GM18867 (cell line): Measurements from ENCODE around the gene AXDND1.

Experiments
- ATAC-seq: cut with Tn5 transposase; IDR thresholded peaks from one replicate; pipeline ENCODE4 v1.9.1; 2021; ENCODE audit warnings: mild to moderate bottlenecking, moderate library complexity; ENCODE audit not compliant: unreplicated experiment

AXDND1 gene

DNA sequence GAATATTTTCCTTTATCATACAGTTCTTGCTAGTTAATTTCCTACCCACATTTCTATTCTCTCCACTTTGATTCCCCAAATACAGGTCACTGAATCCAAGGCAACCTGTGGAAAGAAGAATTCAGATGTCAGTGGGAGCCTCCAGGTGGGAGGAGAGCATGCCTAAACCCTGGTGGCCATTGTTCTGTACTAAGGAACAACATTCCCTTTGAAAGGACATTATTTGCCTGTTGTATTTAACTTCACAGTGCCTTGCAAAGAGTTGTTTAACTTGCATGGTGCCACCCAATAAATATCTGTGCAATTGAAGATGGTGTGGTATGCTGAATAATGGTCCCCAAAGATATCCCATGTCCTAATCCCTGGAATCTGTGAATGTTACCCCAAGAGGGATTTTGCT is 188.7 kb downstream of the AXDND1 start:
- no peak for ATAC-seq

DNA sequence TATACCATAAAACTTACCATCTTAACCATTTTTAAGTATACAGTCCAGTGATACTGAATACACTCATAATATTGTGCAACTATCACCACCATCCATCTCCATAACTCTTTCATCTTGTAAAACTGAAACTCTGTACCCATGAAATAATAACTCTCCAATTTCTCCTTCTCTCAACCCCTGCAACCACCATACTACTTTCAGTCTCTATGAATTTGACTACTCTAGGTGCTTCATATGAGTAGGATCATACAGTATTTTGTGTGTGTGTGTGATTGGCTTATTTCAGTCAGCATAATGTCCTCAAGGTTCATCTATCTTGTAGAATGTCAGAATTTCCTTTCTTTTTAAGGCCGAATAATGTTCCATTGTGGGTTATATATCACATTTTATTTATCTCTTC is 192.3 kb downstream of the AXDND1 start:
- ATAC-seq: no peak

DNA sequence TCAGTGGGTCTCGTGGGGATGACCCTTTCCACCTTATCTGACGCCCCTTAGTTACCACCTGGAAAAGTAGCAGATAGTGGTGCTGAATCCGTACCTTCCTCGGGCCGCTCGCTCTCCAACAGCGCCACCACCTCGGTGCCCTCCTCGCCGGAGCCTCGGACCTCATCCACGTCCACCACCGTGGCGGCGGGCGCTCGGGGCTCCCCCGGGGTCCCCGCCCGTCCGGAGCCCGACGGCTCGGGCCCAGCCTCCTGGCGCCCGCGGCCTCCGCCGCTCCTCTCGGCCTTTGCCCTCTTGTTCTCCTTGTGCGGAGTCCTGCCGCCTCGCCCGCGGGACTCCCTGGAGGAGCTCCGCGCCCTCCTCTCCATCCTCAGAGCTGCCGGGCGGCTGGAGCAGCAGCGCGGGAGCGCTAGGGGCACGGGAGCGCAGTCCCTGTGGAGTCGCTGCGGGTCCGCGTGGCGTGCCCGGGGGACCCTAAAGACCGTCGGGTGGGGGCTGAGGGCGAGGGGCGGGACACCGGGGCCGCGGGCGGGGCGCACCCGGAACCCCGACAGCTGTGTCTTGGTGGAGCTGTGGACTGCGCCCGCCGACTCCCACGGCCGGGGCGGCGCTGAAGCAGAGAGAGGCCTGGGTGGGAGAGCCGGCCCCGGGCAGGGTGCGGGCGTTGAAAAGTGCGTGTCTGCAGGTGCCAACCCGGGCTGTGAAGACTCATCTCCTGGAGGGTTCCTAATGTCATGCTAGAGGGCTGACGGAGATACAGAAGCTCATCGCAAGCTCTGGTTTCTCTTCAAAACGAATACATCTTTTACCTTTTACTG is 209.9 kb downstream of the AXDND1 start, which contains the start of gene NPHS2:
Gene NPHS2, minus strand, starts transcription at position 452 of the 818 bp plus-strand sequence. Its CDS starts 84 bp downstream, at position 368.
- no peak for ATAC-seq

DNA sequence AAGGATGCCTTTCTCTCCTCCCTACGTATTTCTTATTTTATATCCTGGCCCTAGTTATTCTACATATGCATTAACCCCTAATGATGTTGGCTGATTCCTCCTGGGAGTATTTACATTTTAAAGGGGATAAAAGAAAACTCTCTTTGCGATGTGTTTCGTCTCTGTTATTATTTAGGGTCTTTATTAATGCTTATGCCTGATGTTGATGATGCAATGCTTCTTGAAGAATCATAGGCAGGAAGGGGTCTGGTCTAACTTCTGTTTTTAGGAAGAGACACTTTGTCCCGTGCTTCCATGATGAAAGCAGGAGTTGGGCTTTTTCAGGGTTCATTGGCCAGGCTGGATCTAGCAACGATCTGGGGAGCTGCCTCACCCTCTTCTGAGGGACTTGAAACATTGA is 210.7 kb downstream of the AXDND1 start:
- ATAC-seq: no peak

DNA sequence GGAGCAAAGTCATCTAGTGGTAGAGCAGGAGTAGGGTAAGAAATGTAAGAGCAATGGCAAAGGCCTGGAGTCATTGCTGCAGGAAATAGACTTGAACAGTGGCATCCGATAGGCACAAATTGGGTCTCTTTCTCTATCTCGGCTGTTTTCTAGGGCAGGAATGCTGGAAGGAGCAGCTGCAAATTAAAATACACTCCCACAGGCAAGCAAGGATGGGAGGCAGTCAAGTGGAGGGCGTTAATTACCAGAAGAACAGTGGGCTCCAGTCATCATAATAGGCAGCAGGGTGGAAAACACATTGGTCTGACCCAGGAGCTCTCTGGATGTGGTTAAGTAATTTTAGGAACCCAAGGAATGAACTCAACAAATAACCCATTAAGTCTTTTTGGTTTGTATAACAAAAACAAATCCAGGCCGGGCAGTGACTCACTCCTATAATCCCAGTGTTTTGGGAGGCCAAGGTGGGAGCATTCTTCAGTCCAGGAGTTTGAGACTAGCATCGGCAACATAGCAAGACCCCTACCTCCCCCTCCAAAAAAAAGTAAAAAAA is 218.1 kb downstream of the AXDND1 start:
- ATAC-seq: no peak

DNA sequence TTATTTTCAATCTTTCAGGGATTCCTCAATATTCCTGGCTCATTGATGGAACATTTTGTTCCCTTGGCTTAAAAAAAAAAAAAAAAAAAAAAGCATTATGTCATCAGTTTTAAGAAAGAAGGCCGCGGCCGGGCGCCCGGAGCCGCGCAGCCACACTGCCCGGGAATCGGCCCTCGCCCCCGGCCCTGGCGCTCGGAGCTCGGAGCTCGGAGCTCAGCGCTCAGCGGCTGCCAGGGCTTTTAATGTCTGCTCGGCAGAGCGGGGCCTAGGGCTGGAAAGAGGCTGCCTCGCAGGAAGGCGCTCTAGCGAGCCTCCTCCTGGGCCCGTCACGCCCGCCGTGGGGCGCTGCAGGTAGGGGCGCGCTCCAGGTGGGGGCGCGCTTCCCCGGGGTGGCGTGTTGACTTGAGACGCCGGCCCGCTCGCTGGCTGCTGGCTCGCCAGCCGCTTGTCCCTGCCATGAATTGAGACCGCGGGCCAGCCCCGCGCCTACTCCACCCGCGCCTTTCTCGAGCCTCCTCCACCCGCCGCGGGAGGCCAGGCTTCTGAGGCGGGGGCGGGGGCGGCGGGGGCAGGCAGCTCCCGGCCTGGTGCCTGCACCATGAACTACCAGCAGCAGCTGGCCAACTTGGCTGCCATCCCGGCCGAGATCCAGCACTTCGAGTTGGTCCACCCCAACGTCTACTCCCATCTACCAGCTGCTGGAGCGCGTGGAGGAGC is 220.5 kb downstream of the AXDND1 start:
- ATAC-seq: no peak

DNA sequence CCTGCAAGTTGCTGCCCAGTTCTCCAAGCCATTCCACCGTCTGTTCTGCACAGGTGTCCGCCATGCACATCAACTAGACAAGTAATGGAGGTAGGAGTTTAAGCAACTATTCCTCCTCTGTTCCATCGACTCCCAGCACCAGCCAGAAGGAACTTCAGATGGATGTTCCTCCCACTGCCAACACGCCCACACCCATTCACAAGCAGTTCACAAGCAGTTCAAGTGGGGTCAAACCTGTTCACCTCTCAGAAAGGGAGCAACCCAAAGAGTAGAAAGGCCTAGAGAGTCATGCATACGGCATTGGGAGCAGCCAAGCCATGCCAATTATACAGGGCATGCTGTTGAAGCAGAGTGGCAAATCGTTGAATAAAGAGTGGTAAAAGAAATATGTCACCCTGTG is 221.6 kb downstream of the AXDND1 start:
- ATAC-seq: no peak

DNA sequence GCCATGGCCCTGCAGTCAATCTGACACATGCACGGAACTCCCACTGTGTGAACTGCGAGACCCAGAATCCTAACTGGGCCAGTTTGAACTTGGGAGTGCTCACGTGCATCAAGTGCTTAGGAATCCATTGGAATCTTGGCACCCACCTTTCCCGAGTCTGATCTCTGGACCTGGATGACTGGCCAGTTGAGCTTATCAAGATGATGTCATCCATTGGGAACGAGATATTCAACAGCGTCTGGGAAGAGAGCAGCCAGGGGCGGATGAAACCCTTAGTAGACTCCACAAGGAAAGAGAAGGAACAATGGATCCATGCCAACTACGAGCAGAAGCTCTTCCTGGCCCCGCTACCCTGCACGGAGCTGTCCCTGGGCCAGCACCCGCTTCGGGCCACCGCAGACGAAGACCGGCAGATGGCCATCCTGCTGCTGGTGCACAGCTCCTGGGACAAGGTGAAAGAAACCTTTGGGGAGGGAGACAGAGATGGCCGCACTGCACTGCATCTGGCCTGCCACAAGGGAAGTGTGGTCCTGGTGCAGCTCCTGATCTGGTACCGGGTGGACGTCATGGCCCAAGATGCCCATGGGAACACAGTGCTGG is 222.8 kb downstream of the AXDND1 start:
- no peak for ATAC-seq

DNA sequence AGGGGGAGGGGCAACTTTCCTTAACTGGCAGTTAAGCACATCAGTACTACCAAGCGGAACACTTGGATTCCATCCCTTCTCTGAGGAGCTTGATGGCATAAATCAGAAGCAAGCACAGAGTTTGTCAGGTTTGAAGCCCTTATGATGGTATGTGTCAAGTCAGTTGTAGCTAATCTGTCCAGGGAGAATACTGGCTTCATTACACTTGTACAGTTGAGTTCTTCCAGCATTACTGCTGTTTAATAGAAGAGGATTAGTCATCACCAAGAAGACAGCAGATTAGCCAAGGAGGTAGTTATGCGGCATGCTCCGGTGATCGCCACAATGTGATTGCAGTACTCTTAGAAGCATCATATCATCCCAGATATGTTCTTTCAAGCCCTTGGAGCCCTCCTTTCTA is 223.7 kb downstream of the AXDND1 start:
- ATAC-seq: no peak

DNA sequence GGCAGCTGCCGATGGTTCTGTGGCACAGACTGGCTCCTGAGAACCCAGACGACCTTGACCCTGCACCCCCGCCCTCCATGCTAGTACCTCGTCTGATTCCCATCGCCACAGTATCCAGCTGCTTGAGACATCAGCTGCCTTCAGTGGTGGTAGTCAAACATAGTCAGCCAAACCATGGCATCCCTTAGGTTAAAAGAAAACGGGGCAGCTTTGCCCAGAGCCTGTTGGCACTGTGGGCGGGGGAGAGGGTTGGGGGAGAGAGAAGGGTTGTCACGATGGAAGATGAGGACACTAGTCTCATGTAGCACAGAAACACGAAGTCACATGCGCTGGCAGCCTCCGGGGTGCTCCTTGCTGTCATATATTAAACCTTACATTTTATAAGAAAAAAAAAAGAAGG is 224.9 kb downstream of the AXDND1 start:
- ATAC-seq: no peak

DNA sequence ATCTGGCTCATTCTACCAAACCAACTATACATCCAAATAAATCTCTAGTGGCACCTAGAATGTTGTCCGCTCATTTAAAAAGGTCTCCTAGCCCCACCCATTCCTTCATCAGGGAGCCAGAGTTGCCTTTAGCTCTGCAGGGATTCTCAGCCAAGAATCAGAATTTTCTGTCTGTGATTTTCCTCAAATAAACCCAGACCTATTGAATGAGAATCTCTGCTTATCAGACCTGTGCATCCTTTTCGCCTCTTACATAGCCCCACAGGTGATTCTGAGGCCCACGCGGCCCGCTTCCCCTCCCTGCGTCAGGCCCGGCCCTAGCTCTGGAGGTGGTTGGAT is 225.5 kb downstream of the AXDND1 start:
- no peak for ATAC-seq

DNA sequence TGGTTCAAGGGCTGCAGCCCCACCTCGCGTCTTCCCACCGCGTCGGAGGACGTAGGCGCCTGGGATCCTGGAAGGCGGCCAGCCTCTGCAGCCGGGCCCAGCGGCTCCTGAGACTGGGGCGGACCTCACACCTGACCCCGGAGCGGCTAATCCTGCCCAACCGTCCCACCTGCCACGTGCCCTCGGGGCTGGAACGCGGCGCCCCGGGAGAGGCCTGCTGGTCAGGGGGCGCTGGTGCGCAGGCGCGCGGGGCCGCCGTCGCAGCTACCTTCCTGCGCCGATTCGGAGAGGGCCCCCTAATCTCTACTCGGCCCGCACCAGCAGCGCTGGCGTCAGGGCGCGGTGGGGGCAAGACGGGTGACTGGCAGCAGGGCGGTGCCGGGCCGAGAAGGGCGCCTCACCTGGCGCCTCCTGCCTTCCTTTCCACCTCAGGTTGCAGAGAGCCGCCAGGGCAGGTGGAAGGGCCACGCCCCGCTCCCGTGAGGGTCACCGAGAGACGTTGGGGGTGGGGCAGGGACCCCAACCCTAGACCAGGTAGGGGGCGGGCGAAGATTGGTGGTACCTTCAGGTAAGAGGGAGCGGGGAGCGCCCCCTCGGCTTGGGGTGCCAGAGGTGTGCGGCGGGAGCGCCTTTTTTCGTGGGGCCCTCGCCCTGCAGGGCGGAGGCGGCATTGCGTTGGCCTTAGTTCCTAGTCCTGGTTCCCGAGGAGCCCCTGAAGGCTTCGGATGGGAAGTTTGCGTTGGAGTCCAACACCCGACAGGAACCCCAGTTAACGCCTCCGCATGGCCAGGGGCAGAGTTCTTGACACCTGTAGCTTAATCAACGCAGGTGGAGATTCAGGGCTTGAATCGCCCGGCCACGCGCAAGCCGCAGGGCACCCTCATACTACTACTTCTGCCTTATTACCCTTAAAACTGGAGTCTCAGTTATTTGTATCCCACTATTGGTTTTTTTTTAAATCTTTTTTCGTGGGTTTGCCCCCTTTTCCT is 226.1 kb downstream of the AXDND1 start, which contains the start of gene TDRD5:
Gene TDRD5, plus strand, starts transcription at position 241 of the 989 bp plus-strand sequence. CDS start 784 bp downstream, outside the sequence.
- ATAC-seq: no peak

DNA sequence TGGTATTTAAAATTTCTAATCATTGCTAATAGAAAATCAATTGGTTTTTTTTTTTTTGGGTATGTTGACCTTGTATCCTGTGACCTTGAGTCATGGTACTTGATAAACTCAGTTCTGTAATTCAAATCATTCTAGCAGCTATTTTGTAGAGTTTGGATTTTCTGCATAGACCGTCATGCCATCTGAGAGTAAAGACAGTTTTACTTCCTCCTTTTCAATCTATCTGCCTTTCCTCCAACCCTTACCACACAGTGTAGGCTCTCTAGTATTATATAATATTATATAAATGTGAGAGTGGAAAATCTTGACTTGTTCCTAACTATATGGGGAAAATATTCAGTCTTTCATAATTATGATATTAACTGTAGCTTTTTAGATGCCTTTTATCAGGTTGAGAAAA is 232.9 kb downstream of the AXDND1 start:
- peak; percentile 71 for ATAC-seq

DNA sequence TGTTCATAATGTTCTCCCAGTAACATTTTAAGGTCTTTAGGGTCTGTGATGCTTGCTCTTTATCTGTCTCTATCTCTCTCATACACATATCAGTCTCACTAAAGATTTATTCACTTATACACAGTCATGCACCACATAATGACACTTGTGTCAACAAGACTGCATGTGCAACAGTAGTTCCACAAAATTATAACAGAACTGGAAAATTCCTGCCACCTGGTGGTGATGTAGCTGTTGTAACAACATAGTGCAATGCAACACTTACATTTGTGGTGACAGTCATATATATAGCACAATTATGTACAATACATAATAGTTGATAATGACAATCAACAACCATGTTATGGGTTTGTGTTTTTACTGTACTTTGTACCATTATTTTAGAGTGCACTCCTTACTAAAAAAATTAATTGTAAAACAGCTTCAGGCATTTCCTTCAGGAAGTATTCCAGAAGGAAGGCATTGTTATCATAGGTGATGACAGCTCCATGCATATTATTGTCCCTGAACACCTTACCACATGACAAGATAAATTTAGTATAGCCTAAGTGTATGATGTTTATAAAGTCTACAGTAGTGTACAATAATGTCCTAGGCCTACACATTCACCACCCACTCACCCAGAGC is 234.0 kb downstream of the AXDND1 start:
- no peak for ATAC-seq

DNA sequence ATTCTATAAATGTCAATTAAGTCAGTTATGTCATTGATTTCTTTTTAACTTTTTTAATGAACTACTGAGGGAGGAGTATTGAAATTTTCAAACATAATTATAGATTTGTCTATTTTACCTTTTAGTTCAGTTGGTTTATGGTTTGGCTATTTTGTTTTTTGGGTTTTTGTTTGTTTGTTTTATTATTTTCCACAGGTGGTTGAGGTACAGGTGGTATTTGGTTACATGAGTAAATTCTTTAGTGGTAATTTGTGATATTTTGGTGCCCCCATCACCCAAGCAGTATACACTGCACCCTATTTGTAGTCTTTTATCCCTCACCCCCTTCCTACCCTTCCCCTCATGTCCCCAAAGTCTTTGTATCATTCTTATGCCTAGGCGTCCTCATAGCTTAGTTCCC is 235.3 kb downstream of the AXDND1 start:
- ATAC-seq: no peak
